Chondrocyte (in vitro differentiated cells): ENCODE measurements around the gene CRISPLD2. TPM values are rescaled to one million over a fixed set of nuclear protein-coding genes. Genes with fewer than 3 reads are reported as not detected.
A peak's percentile ranks its signal among the peaks of the same experiment; 100 is the strongest.

Experiments
- DNase-seq: peaks from one replicate; pipeline ENCODE4 v3.0.0; 2021; ENCODE audit warnings: mixed read lengths, low spot score
- H3K27ac Mint-ChIP-seq: one replicate; pipeline ENCODE4 v1.8.0; 2021; ENCODE audit warnings: mild to moderate bottlenecking, moderate library complexity, mixed read lengths; ENCODE audit not compliant: unreplicated experiment
- H3K27me3 Mint-ChIP-seq: 2 replicates; pipeline ENCODE4 v1.8.0; 2021; ENCODE audit warnings: low read depth, mixed read lengths
- H3K36me3 Mint-ChIP-seq: 2 replicates; pipeline ENCODE4 v1.8.0; 2021; ENCODE audit warnings: low read depth, mixed read lengths
- H3K4me1 Mint-ChIP-seq: 2 replicates; pipeline ENCODE4 v1.8.0; 2021; ENCODE audit warnings: low read depth, mild to moderate bottlenecking, mixed read lengths
- H3K4me3 Mint-ChIP-seq: one replicate; pipeline ENCODE4 v1.8.0; 2021; ENCODE audit warnings: mild to moderate bottlenecking, moderate library complexity, mixed read lengths; ENCODE audit not compliant: unreplicated experiment
- H3K9me3 Mint-ChIP-seq: 2 replicates; pipeline ENCODE4 v1.8.0; 2021; ENCODE audit warnings: low read depth, mixed read lengths
- CTCF ChIP-seq: fragments of 200-600 bp; sonication (generic); IDR thresholded peaks from 2 replicates; pipeline ENCODE4 v1.5.0; 2021; ENCODE audit warnings: antibody characterized with exemption, mild to moderate bottlenecking, moderate library complexity
- total RNA-seq: library from RNA; stranded (reverse); gene quantifications from 3 replicates; pipeline ENCODE4 v1.2.1, GENCODE V29; 2021

The CRISPLD2 gene
- total RNA-seq, 1 donor from 2014 or later, result 12.1 TPM

DNA sequence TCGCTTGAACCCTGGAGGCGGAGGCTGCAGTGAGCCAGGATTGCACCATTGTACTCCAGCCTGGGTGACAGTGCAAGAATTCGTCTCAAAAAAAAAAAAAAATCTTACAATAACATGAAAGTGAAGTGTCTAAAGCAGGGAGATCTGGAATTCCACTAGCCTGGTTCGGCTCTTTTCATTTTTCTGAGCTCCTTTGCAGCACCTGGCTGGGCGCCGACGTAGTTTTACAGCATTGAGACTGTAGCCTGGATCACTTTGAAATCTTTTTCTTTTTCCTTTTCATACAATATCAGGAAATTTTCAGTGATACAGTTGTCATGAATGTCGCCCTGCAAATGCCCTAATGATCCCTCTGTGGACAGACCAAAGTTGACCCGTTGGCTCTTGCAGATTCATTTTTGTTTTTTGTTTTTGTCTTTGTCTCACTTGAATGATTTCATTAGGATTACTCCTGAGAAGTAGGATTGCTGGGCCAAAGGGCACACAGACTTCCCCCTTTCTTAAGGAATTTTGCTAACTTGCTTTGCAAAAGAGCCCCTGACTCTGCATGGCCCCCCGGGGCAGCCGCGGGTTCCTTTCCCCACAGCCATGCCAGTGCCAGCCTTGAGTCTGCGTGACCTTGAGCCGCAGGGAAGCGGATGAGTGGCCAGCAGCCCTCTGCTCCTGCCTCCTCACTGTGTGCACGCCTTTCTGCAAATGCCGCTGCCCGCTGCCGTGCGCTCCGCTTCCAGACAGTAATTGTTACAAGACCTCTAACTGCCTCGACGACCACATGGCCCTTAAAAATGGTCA lies 28.0 kb downstream of the CRISPLD2 start:
- no peak for TF ChIP-seq CTCF
- no peak overlapping the region for H3K4me3 Mint-ChIP-seq
- H3K4me1 Mint-ChIP-seq, result peaks cover 44% of the 10 kb centered on the region
- peaks cover 4% of the 10 kb centered on the region for H3K9me3 Mint-ChIP-seq
- no peaks in the 10 kb centered on the region for H3K27me3 Mint-ChIP-seq
- H3K36me3 Mint-ChIP-seq, result peaks cover 3% of the 10 kb centered on the region
- H3K27ac Mint-ChIP-seq, result no peak overlapping the region
- no peak for DNase-seq

GRCh38 chr16:84848986-84849634 lies 29.3 kb downstream of the CRISPLD2 start:
- Mint-ChIP-seq H3K36me3 (peaks cover 3% of the 10 kb centered on the region), H3K4me3 (no peak overlapping the region), H3K9me3 (peaks cover 4% of the 10 kb centered on the region), H3K27ac (no peak overlapping the region), H3K27me3 (no peaks in the 10 kb centered on the region), H3K4me1 (peaks cover 31% of the 10 kb centered on the region)
- no peak for TF ChIP-seq CTCF
- no peak for DNase-seq

DNA sequence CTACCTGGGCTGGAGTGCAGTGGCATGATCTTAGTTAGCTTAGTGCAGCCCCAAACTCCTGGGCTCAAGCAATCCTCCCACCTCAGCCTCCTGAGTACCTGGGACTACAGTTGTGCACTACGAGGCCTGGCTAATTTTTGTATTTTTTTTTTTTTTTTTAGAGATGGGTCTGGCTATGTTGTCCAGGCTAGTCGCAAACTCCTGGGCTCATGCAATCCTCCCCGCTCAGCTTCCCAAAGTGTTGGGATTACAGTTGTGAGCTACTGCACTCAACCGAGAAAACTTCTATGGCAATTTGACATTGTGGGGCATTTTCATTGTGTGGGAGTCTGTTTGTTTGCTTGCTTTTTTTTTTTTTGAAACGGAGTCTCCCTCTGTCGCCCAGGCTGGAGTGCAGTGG lies 30.0 kb downstream of the CRISPLD2 start:
- H3K27ac Mint-ChIP-seq, result no peak overlapping the region
- H3K4me3 Mint-ChIP-seq, result no peak overlapping the region
- peaks cover 3% of the 10 kb centered on the region for H3K36me3 Mint-ChIP-seq
- H3K27me3 Mint-ChIP-seq, result no peaks in the 10 kb centered on the region
- no peak for TF ChIP-seq CTCF
- peaks cover 28% of the 10 kb centered on the region for H3K4me1 Mint-ChIP-seq
- DNase-seq, result no peak
- H3K9me3 Mint-ChIP-seq, result peaks cover 4% of the 10 kb centered on the region

GRCh38 chr16:84850714-84851113 lies 30.9 kb downstream of the CRISPLD2 start:
- no peak for TF ChIP-seq CTCF
- H3K27me3 Mint-ChIP-seq, result no peaks in the 10 kb centered on the region
- no peak overlapping the region for H3K4me3 Mint-ChIP-seq
- peaks cover 4% of the 10 kb centered on the region for H3K9me3 Mint-ChIP-seq
- H3K36me3 Mint-ChIP-seq, result peaks cover 6% of the 10 kb centered on the region
- no peak for DNase-seq
- H3K27ac Mint-ChIP-seq, result peak overlapping the region; percentile 83
- H3K4me1 Mint-ChIP-seq, result peaks cover 31% of the 10 kb centered on the region

DNA sequence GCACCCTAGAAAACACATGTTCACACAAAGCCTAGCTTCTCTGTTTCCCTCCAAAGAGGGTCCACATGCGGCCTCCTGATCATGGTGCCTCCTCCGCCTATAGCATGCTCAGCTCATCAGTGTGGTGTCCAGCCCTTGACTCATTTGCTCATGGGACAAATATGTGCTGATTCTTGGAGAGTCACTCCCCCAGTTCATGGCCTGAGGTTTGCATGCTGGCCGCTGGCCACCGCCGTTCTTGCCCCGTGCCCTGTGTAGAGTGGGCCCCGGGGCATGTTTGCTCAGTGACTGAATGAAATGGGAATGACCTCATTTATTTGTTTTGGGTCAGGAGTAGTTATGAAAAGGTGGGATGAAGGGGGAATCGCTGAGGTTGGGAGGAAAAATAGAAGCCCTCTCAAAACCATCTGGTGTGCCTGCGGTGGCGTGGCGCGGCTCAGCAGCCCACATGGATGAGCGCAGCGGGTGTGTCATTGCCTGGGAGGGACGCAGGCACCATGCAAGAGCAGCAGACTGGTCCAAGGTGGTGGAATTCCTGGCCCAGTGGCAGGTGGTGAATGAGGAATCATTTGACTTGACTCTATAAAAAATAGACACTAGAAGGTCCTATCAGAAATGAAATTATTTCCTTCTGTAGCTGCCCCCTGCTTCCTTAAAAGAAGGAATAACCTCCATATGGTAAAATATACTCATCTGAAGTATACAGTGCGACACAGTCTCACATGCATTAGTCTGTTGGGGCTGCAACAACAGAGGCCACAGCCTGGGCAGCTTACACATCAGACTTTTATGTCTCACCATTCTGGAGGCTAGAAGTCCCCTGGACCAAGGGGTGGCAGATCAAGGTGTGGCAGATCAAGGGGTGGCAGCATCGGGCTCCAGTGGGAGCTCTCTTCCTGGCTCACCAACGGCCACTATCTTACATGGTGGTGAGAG lies 31.7 kb downstream of the CRISPLD2 start:
- H3K27ac Mint-ChIP-seq, result peak overlapping the region; percentile 83
- TF ChIP-seq CTCF, result no peak

More for the DNA sequence above, 31.7 kb downstream of the CRISPLD2 start:
- no peak overlapping the region for H3K4me3 Mint-ChIP-seq
- H3K4me1 Mint-ChIP-seq, result peaks cover 31% of the 10 kb centered on the region
- H3K9me3 Mint-ChIP-seq, result peaks cover 4% of the 10 kb centered on the region
- no peak for DNase-seq
- H3K27me3 Mint-ChIP-seq, result no peaks in the 10 kb centered on the region
- H3K36me3 Mint-ChIP-seq, result peaks cover 6% of the 10 kb centered on the region
